Measurements from ENCODE around the gene NHS. TPM values are rescaled to one million over a fixed set of nuclear protein-coding genes. Genes with fewer than 3 reads are reported as not detected.

NHS gene
- 0.98 and 2.2 TPM in 2 replicates for total RNA-seq

DNA sequence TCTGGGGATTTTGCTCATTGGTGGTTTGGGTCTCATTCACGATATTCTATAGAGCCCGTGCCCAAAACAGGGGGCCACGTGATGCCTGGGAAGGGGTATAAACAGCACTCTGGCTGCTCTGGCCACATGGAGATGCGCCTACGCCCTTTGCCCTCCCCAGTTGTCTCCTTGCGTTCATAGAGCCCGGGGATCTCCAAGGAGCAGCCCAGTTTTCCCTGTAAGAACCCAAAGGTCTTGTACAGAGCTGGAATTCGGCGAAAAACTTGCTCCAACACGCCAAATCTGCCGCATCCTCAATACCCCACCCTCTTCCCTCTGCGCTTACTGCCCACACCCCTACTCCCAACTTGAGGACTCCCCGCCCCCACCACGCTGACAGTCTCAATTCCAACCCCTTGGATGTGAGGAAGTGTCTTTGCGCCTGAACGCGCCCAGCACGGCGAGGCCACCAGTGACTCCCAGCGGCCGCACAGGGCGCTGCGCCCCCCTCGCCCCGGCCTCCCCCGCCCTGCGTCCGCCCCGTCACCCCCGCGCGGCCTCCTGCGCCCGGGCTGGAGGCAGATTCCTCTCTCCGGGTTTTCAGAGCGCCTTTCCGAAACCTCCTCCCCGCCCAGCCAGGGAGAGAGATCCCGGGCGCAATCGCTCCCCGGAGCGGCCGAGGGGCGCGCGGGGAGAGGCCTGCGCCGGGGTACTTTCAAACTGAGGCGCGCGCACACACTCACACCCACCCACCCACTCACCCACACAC is at the start of gene NHS:
NHS (plus strand) TSS at position 582 of the 748 bp plus-strand sequence. CDS start 558 bp downstream, outside the sequence.

DNA sequence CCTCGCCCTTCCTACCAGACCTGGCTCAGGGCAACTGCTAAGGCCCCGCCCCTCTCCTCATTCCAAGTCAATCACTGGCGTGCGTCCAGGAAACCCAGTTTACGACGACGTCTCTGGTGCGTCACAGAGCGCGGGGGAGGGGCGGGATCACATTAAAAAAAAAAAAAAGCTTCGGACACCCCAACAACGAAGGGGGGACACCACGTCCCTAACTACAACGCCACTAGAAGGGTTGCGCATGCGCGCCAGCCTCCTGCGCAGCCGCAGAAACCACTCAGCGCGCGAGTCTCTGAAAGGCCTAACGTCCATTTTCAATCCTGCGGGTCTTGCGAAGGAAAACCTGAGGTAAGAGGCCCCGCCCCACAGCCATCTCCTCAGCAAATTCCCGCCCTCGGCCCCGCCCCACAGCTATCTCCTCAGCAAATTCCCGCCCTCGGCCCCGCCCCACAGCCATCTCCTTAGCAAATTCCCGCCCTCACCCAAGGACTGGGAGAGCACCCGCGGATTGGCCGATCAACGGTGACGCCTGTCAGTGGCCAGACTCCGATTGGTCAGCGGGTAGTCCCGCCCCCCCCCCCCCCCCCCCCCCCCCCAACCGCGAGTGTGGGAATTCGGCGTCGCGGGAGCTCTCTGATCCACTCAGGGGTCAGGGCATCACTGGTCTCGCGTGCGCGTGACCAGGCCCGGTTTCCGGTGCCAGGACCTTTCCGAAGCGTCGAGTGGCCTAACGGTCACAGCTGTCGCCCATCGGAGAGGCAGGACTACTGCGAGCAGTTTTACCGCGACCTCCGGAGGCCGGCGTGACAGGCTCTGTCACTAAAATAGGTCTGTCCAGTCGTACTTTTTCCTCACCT is 362.1 kb downstream of the NHS start, which contains the start of gene SCML1:
SCML1 (plus strand) TSS at position 638 of the 854 bp plus-strand sequence. CDS start 6,694 bp downstream, outside the sequence.

Small RNAs within 50 kb of the gene (small RNA-seq; reads per million reads assigned to genes)
- gene MIR4768 (not detected), gene RF01210 (not detected)
